GM12878 (cell line): ENCODE measurements around the gene ATP2A2. TPM values are rescaled to one million over a fixed set of nuclear protein-coding genes. Genes with fewer than 3 reads are reported as not detected.

Experiments used
- ATAC-seq: fragments of 200-7000 bp; cut with Tn5 transposase; 3 replicates; pipeline ENCODE4 v1.9.1; 2020; ENCODE audit warnings: mild to moderate bottlenecking, moderate library complexity
- BruUV-seq: library from RNA; stranded (reverse); fragments of 400-500 nt; replicated peaks from 2 replicates; lab custom pipeline; 2021; lab: Mats Ljungman, UMichigan
- CTCF ChIA-PET: fragments of 300-600 bp; sonication (Branson Sonifier 250); formaldehyde crosslinking; extraction: SDS; loops from one replicate; lab custom pipeline; 2021; ENCODE audit warnings: inconsistent platforms; lab: Yijun Ruan, JAX
- POLR2A ChIA-PET: fragments of 350-600 bp; formaldehyde crosslinking; extraction: SDS; loops from one replicate; lab custom pipeline; 2021; ENCODE audit warnings: inconsistent platforms; lab: Charles Lee
- RAD21 ChIA-PET: fragments of 300-600 bp; sonication (Branson Sonifier 250); formaldehyde crosslinking; loops from one replicate; lab custom pipeline; 2023; ENCODE audit warnings: antibody characterized with exemption; ENCODE audit not compliant: unreplicated experiment; lab: Charles Lee
- SMC1A ChIA-PET: fragments of 300-600 bp; sonication (Branson Sonifier 250); formaldehyde crosslinking; loops from one replicate; lab custom pipeline; 2023; ENCODE audit not compliant: unreplicated experiment, uncharacterized antibody; lab: Charles Lee
- DNase-seq: peaks from one replicate; pipeline ENCODE4 v3.0.0-alpha.2; 2011; ENCODE audit warnings: low read depth, low spot score
- FAIRE-seq: peaks from 3 replicates; lab custom pipeline; 2011; peaks lifted over from hg19 to GRCh38; lab: Jason Lieb, UNC
- H2AFZ ChIP-seq: 2 replicates; pipeline ENCODE4 v1.6.0; 2011; ENCODE audit warnings: low read depth, low read length, control low read depth; ENCODE audit not compliant: control insufficient read depth
- H3K27ac ChIP-seq: 2 replicates; pipeline ENCODE4 v1.5.1; 2011; ENCODE audit warnings: control low read depth; ENCODE audit not compliant: control insufficient read depth, insufficient read depth
- H3K27me3 ChIP-seq, 2 experiments: replicated peaks in 1 of 2; 2 replicates each; pipeline versions ENCODE4 v1.6.0 to v1.6.1; 2011; ENCODE audit warnings: low read length in 1 of 2; ENCODE audit not compliant: control insufficient read depth in 2 of 2, insufficient read depth in 2 of 2
- H3K36me3 ChIP-seq, 2 experiments: 2 replicates each; pipeline ENCODE4 v1.5.1; 2011; ENCODE audit warnings: low read length in 1 of 2; ENCODE audit not compliant: control insufficient read depth in 2 of 2, insufficient read depth in 2 of 2
- H3K4me1 ChIP-seq: 2 replicates; pipeline ENCODE4 v1.6.1; 2011; ENCODE audit warnings: mild to moderate bottlenecking, low read length, moderate library complexity, mixed read lengths; ENCODE audit not compliant: control insufficient read depth, insufficient read depth
- H3K4me2 ChIP-seq: 2 replicates; pipeline ENCODE4 v1.6.0; 2011; ENCODE audit warnings: control low read depth; ENCODE audit not compliant: control insufficient read depth, insufficient read depth
- H3K4me3 ChIP-seq: fragments of 200-600 bp; sonication (generic); 2 replicates; pipeline ENCODE4 v1.5.1; 2016
- H3K79me2 ChIP-seq: 2 replicates; pipeline ENCODE4 v1.6.0; 2011; ENCODE audit warnings: low read length; ENCODE audit not compliant: control insufficient read depth, insufficient read depth
- H3K9ac ChIP-seq: 2 replicates; pipeline ENCODE4 v1.8.0; 2011; ENCODE audit warnings: low read length, control low read depth, mixed read lengths; ENCODE audit not compliant: control insufficient read depth, insufficient read depth
- H3K9me3 ChIP-seq: replicated peaks from 3 replicates; pipeline ENCODE4 v1.5.1; 2011; ENCODE audit warnings: mild to moderate bottlenecking, low read length; ENCODE audit not compliant: control insufficient read depth, insufficient read depth
- H4K20me1 ChIP-seq: 2 replicates; pipeline ENCODE4 v1.6.0; 2011; ENCODE audit not compliant: control insufficient read depth, insufficient read depth
- GABPA ChIP-seq: IDR thresholded peaks from 2 replicates; pipeline ENCODE4 v1.6.1; 2014; ENCODE audit warnings: antibody characterized with exemption, low read depth, mild to moderate bottlenecking, inconsistent platforms
- ZZZ3 ChIP-seq: IDR thresholded peaks from 2 replicates; pipeline ENCODE4 v1.6.1; 2011; ENCODE audit warnings: low read depth; ENCODE audit not compliant: control insufficient read depth, insufficient read length
- WGBS: methylation state at CpG from one replicate; pipeline ENCODE4 v1.1.6; 2016; ENCODE audit warnings: low lambda C conversion rate; ENCODE audit not compliant: insufficient replicate concordance, insufficient coverage; ENCODE audit errors: missing lambda C conversion rate; 5-methylcytosine and 5-hydroxymethylcytosine counted together
- in situ Hi-C: fragments of 300-500 bp; cut with MboI; formaldehyde crosslinking; loops from 9 replicates; pipeline ENCODE4 v1.14.3; 2018; ENCODE audit warnings: mixed read lengths
- intact Hi-C: fragments of 100-400 bp; cut with micrococcal nuclease; formaldehyde crosslinking; loops from one replicate; pipeline ENCODE4 v1.14.2; 2022; ENCODE audit not compliant: unreplicated experiment
- polyA plus RNA-seq, 11 experiments: library from polyadenylated mRNA; depleted of rRNA in 4 of 11; unstranded in 6 of 11; stranded (reverse) in 5 of 11; fragments of >200 nt; fragmentation: Nextera tagmentation in 4 of 11; fragmentation: Illumina TruSeq in 1 of 11; extraction: Ambion mirVana in 4 of 11; extraction: Trizol in 1 of 11; gene quantifications; 1 replicate in 1 of 11; 2 replicates in 10 of 11; pipeline versions ENCODE4 v1.2.1 to v1.2.3, GENCODE V29; 2011 to 2016; ENCODE audit warnings: inconsistent platforms in 2 of 11, missing spikeins in 2 of 11, low read depth in 1 of 11
- total RNA-seq, 4 experiments: library from RNA; depleted of rRNA in 3 of 4; stranded (reverse); fragments of >200 nt in 3 of 4; fragmentation: Illumina TruSeq in 1 of 4; extraction: Trizol in 1 of 4; gene quantifications; 2 replicates each; pipeline versions ENCODE4 v1.2.1 to v1.2.3, GENCODE V29; 2013 to 2021
- TF ChIP-seq, protein P1 (sequence below): fragments of 450-650 bp; formaldehyde crosslinking; IDR thresholded peaks from 2 replicates; pipeline ENCODE4 v1.4.0; 2022; ENCODE audit warnings: mild to moderate bottlenecking, moderate library complexity

The ATP2A2 gene
- total and polyA plus RNA-seq, 10 of the 15 experiments (the other 5 are each of a cell fraction or from before 2014, with no cell fraction given): 3.7 to 133 (median 34.4) TPM

DNA sequence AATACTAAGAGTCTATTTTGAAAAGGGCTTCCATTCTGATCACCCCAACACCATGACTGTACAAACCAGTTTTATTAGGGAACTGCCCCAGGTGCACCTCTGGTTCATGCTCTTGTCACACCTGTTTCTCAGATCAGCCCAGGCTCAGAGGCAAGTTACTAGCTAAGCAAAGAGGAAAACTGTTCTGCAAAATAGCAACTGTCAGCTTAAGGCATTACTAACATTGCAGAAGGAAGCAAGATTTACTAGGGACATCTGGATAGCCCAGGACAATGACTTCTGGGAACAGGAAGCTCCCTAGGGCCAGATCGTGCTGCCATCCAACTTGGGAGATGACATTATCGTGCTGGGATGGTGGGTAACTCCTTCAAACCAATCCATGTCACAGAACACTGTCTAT is 92.4 kb downstream of the ATP2A2 start:
- H4K20me1 ChIP-seq: no peaks in the 10 kb centered on the region
- no peak for FAIRE-seq
- no peak overlapping the region for H3K4me2 ChIP-seq
- BruUV-seq: no TSS peak
- H3K9ac ChIP-seq: no peak overlapping the region
- DNase-seq: no peak
- SMC1A ChIA-PET: interaction anchor here (0.9 to 1.8 kb wide), 9 partner anchors 13 to 323 kb away, joined by 3 to 8 read pairs (median 3); no protein-coding TSS in a partner anchor
- H3K79me2 ChIP-seq: no peaks in the 10 kb centered on the region
- H3K9me3 ChIP-seq: no peaks in the 10 kb centered on the region
- H3K27me3 ChIP-seq: no peaks in the 10 kb centered on the region
- peaks cover 22 to 32% of the 10 kb centered on the region in 2 experiments for H3K36me3 ChIP-seq
- H3K4me1 ChIP-seq: peaks cover 20% of the 10 kb centered on the region
- in situ Hi-C loops (no loop called here), intact Hi-C loops (no loop called here)
- WGBS: 100% methylated on average over 2 of the region's 2 CpGs
- CTCF ChIA-PET: interaction anchor here (1.0 to 1.2 kb wide), 3 partner anchors 16 to 58 kb away, joined by 3 to 6 read pairs (median 3); no protein-coding TSS in a partner anchor
- H3K4me3 ChIP-seq: no peak overlapping the region
- TF ChIP-seq GABPA: no peak
- TF ChIP-seq ZZZ3: no peak
- TF ChIP-seq, protein P1, sequence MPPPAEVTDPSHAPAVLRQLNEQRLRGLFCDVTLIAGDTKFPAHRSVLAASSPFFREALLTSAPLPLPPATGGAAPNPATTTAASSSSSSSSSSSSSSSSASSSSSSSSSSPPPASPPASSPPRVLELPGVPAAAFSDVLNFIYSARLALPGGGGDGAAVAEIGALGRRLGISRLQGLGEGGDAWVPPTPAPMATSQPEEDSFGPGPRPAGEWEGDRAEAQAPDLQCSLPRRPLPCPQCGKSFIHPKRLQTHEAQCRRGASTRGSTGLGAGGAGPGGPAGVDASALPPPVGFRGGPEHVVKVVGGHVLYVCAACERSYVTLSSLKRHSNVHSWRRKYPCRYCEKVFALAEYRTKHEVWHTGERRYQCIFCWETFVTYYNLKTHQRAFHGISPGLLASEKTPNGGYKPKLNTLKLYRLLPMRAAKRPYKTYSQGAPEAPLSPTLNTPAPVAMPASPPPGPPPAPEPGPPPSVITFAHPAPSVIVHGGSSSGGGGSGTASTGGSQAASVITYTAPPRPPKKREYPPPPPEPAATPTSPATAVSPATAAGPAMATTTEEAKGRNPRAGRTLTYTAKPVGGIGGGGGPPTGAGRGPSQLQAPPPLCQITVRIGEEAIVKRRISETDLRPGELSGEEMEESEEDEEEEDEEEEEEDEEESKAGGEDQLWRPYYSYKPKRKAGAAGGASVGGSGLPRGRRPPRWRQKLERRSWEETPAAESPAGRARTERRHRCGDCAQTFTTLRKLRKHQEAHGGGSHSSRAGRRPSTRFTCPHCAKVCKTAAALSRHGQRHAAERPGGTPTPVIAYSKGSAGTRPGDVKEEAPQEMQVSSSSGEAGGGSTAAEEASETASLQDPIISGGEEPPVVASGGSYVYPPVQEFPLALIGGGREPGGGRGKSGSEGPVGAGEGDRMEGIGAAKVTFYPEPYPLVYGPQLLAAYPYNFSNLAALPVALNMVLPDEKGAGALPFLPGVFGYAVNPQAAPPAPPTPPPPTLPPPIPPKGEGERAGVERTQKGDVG (CRISPR knock-in tag): no peak
- no peak for ATAC-seq
- no peak overlapping the region for H2AFZ ChIP-seq
- POLR2A ChIA-PET: interaction anchor here (0.5 to 1.1 kb wide), 2 partner anchors 31 to 58 kb away, joined by 3 to 4 read pairs; no protein-coding TSS in a partner anchor
- no peak overlapping the region for H3K27ac ChIP-seq
- RAD21 ChIA-PET: interaction anchor here (0.6 to 1.6 kb wide), 2 partner anchors 23 to 61 kb away, joined by 3 read pairs; no protein-coding TSS in a partner anchor
